Islet precursor cell (in vitro differentiated cells): ENCODE data around the gene DTD1.

ENCODE experiments used
- DNase-seq: peaks from one replicate; pipeline ENCODE4 v3.0.0-alpha.2; 2018

DTD1 gene

DNA sequence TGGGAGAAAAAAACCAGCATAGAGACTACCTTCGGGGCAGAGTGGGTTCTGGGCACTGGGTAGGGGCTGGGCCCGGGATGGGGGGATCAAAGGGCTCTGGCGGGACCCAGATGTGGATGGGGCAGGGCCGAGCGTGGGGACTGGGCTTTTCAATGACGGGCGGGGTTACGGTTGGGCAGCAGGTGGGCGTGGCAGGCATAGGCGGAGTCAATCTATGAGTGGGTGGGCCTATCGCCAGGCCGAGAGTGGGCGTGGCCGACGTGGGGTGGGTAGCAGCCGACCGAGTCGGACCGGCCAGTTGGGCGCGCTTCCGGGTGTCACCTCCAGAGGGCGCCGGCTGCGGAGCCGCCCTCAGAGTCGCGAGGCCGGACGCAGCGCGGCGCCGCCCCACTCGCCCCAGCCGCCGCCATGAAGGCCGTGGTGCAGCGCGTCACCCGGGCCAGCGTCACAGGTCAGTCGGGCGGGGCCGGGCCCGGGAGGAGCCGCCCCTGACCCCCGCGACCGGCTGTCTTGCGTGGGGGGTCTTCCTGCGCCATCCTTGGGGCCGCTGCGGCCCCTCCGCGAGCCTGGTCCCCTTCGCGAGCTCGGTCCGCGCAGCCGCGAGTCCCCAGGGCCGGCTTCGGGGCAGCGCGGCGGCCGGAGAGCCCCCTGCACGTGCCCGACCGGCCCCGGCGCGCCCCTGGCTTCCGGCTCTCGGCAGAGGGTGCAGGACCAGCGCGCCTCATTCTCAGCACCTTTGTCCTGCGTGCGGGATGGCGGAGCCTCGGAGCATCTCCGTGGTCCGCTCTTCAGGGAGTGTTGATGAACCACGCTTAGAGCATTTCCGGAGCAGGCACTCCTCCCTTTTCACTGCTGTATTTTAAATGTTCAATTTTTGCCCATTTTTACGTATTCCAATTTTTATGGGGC is at the start of gene DTD1:
DTD1 (plus strand) TSS at position 390 of the 909 bp plus-strand sequence; CDS start at position 409, 19 bp downstream.
- peak; percentile 95 for DNase-seq

DNA sequence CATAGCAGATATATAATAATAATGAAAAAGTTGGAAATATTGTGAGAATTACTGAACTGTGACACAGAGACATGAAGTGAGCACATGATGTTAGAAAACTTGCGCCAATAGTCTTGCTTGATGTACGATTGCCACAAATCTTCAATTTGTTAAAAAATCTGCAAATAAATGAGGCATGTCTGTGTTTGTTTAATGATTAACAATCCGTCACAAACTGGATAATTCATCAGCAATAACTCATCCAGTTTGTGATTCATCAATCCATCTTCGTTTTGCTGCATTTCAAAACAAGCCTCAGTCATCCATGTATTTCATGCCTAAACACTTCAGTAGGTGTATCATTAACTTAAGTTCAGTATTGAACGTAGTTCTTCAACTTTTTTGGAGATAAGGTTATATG is 46.1 kb upstream of the DTD1 start:
- DNase-seq, result no peak

DNA sequence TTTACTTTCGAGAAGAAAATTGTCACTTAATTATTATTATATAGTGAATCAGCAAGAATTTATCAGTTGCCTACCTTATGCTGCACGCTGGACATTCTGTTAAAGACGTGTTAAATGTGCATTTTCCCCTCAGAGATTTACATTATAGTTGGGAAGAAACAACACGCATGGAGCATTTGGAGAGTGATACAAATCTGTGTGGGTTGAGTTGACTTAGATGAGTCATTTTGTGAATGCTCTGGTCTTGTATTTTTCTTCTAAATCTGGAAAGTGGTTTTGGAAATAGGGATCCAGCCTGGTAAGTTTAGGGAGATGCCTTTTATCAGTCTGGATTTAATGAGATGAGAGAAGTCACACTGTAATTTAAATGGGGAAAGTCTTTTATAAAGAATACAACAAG is 44.6 kb upstream of the DTD1 start:
- no peak for DNase-seq

DNA sequence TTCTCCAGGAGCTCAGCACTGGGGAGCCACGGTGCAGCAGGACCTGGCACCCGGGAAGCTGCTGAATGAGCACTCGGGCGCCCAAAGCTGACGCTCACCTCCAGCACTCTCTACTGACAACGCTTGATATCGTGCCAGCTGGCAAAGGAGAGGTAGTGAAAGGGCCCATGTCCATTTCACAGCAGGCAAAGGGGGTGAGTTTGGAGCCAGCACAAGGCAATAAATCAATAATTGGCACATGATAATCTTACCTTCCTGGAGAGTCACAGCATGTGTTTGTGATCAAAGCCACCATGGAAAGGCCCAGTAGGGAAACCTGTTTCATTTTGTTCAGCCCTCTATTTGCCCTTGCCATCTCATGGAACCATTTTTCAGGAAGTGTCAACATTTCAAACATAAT is 43.9 kb upstream of the DTD1 start:
- DNase-seq, result no peak

GRCh38 chr20:18545566-18545965 is 42.3 kb upstream of the DTD1 start:
- no peak for DNase-seq

DNA sequence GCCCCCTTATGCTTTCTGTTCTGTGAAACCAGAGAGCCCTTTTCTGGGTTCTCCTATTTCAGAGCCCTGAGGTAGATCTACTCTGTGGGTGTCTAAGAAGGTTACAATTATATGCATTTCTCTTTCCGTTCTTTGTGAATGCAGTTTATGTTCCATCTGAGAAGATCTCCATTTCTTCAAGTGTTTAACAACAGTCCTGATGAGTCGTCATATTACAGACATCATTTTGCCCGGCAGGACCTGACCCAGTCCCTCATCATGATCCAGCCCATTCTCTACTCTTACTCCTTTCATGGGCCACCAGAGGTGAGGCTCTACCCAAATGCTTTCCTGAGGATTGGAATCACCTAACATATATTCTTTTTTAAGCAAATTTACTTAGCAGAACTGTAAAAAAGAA is 39.4 kb upstream of the DTD1 start:
- no peak for DNase-seq

GRCh38 chr20:18553746-18554145 is 34.1 kb upstream of the DTD1 start:
- no peak for DNase-seq

DNA sequence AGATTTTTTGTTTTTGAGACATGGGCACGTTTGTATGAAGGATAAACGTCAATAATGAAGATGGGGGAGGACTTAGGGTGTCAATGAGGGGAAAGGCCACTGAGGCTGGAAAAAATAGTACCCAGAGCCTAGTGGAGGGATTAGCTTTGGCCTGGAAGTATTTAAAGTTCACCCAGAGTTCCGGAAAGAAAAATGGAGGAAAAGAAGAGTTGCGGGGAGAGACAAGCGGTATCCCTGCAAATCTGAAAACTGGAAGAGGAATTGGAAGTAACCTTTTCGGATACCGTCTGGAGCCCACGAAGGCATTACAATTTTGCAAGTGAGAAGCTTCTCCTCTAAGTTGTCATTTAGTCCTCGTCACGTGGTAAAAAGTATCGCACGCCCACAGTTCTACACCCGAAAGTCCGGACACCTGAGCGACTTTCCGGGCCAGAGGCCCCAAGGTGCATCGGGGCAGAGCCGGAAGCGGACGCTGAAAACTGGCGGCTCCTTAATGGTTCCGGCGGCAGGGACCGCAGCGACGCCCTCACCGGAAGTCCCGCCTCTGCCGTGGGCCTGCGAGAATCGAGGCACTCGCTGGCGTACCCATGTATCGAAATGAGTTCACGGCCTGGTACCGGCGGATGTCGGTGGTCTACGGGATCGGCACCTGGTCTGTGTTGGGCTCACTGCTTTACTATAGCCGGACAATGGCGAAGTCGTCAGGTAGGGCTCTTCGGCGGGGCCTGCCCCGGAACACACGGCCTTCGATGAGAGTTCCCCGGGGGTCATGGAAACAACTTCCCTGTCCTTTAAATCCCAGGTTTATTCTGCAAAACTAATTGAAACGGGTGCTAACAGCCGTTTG is 20.7 kb upstream of the DTD1 start, which contains the start of gene SMIM26:
SMIM26 (plus strand) TSS at position 541 of the 847 bp plus-strand sequence; CDS start at position 588, 47 bp downstream.
- DNase-seq, result peak; percentile 94

- DNase-seq, result no peak
Measured at GRCh38 chr20:18567739-18568091, 20.1 kb upstream of the DTD1 start.

GRCh38 chr20:18571009-18571408 is 16.8 kb upstream of the DTD1 start:
- DNase-seq, result no peak

- no peak for DNase-seq
Measured at GRCh38 chr20:18571578-18571977, 16.3 kb upstream of the DTD1 start.

DNA sequence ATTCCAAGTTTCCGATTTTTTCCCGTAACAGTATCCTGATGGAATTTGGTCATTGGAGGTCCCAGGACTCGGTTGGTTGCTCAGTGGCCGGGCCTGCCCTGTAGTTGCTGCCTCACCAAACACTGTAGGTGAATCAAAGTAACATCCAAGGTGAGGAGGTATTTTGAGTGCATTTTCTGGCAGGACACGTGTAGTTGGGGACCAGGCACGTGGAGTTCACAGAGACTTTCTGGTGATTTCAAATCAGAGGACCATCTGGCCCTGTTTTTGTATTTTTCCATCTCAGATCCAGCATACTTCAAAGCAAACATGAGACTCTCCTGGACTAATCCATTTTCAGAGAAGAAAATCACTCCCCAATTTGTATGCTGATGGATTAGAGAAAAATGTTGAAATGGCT is 9.9 kb upstream of the DTD1 start:
- DNase-seq, result no peak

DNA sequence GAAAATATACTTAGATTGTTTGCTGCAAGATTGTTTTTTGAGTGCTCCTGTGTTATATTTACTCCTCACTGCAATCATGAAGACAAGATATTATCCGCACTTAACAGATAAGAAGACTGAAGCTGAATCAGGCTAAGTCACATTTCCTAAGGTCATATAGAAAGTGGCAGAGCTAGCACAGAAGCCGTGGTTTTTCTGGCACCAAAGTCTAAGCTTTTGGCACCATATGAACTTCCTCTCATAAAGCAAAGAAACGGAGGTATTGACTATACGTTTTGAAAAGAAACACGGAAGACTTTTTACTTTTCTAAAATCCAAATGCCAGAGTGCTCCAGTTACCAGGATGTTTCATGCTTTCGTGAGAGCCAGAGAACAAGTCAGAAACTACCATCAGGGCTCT is 9.3 kb upstream of the DTD1 start:
- no peak for DNase-seq

- DNase-seq, result no peak
Measured at GRCh38 chr20:18580012-18580411, 7.8 kb upstream of the DTD1 start.

- peak; percentile 63 for DNase-seq
Measured at GRCh38 chr20:18585134-18585533, 2.7 kb upstream of the DTD1 start.

- DNase-seq, result no peak
Measured at GRCh38 chr20:18588574-18588933, 700 bp downstream of the DTD1 start.

DNA sequence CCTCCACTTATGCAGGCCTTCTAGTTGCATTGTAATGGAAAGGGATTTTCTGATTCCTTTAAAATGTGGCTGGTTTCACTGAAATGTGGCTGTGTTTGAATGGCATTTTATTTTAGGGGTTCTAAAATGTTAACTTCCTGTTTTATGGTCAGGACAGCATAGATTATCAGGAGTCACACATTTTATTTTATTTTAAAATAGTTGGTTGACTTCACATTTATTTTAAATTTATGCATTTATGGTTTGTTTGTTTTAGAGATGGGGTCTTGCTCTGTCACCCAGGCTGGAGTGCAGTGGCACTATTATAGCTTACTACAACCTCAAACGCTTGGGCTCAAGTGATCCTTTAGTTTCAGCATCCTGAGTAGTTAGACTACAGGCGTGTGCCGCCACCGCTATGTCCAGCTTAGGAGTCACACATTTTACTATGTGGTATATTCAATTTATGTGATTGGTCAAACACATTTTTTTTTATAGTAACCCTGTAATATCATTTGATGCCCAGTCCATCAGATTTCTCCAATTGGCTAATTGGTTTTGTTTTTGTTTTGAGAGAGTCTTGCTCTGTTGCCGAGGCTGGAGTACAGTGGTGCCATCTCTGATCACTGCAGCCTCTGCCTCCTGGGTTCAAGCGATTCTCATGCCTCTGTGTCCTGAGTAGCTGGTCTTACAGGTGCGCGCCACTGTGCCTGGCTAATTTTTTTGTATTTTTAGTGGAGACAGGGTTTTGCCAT is 2.3 kb downstream of the DTD1 start:
- DNase-seq, result no peak

DNA sequence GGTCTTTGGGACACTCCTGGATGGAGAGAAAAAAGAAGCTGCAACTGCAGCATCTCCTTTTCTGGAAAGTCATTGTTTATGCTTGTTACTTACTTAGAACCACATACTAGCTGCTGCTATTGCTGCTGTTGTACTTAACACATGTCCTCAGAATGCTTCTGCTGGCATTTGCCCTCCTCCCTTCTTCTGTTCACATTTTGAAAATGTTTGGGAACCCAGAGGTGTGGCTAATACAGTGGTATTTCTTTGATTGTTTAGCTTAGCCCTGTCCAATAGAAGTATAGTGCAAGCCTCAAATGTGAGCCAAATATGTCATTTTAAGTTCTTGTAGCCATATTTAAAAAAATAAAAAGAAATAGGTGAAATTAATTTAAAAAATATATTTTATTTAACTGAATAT is 8.4 kb downstream of the DTD1 start:
- DNase-seq, result no peak

GRCh38 chr20:18609741-18610140 is 21.9 kb downstream of the DTD1 start:
- DNase-seq, result no peak

DNA sequence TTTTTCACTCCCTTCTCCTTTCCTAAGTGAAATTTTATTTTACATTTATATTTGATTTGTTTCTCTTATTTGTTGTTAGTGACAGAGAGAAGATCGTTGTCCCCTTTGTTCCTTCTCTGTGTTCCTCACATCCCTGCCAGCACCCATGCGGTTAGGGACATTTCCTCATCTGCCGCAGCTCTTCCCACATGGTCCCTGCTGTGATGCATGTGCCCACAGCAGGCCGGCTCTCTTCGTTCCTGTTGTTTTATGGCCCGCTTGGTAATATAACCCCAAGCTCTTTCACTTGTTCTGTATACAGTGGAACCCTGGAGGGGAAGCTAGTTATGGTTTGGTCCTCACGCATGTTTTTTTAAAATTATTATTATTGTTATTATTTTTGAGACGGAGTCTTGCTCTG is 23.6 kb downstream of the DTD1 start:
- DNase-seq, result no peak

GRCh38 chr20:18613553-18613952 is 25.7 kb downstream of the DTD1 start:
- no peak for DNase-seq

- DNase-seq, result no peak
Measured at GRCh38 chr20:18614244-18614643, 26.4 kb downstream of the DTD1 start.

DNA sequence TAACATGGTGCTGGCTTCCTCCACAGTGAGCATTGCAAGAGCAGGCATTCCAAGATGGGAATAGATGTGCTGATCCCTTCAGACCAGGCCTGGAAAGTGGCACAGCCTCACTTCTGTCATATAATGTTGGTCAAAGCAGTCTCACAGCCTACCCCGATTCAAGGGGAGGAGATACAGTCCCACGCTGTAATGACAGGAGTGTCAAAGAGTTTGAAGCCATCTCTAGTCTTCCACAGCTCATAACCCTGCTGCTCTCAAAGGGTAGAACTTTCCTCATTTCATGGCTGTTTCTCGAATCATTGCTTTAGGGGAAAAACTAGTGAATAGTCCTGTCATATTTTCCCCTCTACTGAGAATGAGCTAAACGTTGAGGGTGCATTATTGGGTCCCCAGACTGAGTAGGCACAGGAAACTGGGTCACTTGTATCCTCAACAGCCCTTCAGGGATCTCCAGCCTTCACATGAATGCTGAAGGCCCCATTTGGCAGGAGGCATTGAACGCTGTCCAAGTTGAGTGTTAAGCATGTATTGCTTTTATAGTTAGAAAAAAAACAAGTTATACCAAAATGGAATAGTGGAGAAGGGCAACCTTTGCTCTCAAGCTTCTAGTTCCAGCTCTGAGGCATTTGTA is 27.3 kb downstream of the DTD1 start:
- DNase-seq, result no peak
